Measurements from ENCODE around the gene VMO1. TPM values are rescaled to one million over a fixed set of nuclear protein-coding genes. Genes with fewer than 3 reads are reported as not detected.

The VMO1 gene
- polyA plus RNA-seq, 1 donor from 2014 or later = 1.6 TPM

GRCh38 chr17:4780325-4780955 lies 5.7 kb downstream of the VMO1 start:
- Histone ChIP-seq H3K27ac (ENCODE audit: low read length) (no peak overlapping the region), H3K36me3 (ENCODE audit: insufficient read depth, low read length) (no peaks in the 10 kb centered on the region), H4K20me1 (ENCODE audit: insufficient read depth) (no peaks in the 10 kb centered on the region), H3K9ac (ENCODE audit: low read length) (no peak overlapping the region), H3K79me2 (replicated peaks; ENCODE audit: insufficient read depth, low read length) (no peaks in the 10 kb centered on the region), H3K4me3 (ENCODE audit: low read length) (no peak overlapping the region), H3K4me2 (ENCODE audit: low read length) (no peak overlapping the region), H3K27me3 (ENCODE audit: insufficient read depth, low read depth, low read length) (no peaks in the 10 kb centered on the region), H3K9me3 (ENCODE audit: low read length) (no peaks in the 10 kb centered on the region), H3K9me2 (ENCODE audit: insufficient read depth, low read length) (no peaks in the 10 kb centered on the region), H3F3A (ENCODE audit: insufficient read depth, low read length, poor library complexity, severe bottlenecking) (no peaks in the 10 kb centered on the region), H2AFZ (ENCODE audit: low read depth, low read length) (no peak overlapping the region)
- TF ChIP-seq TAF1 (IDR thresholded peaks at IDR 0.05; ENCODE audit: low read depth) = no peak
- no peak for TF ChIP-seq MXI1 (conservative IDR thresholded peaks at IDR 0.05; ENCODE audit: poor library complexity, severe bottlenecking)

- H3K4me2 ChIP-seq (ENCODE audit: low read length) = no peak overlapping the region
Measured at GRCh38 chr17:4777969-4778760, 8.0 kb downstream of the VMO1 start.

More at GRCh38 chr17:4777969-4778760, 8.0 kb downstream of the VMO1 start:
- no peak overlapping the region for H2AFZ ChIP-seq (ENCODE audit: low read depth, low read length)
- H3K9me2 ChIP-seq (ENCODE audit: insufficient read depth, low read length) = no peaks in the 10 kb centered on the region
- no peaks in the 10 kb centered on the region for H3K79me2 ChIP-seq (replicated peaks; ENCODE audit: insufficient read depth, low read length)
- H3K27me3 ChIP-seq (ENCODE audit: insufficient read depth, low read depth, low read length) = no peaks in the 10 kb centered on the region
- no peaks in the 10 kb centered on the region for H4K20me1 ChIP-seq (ENCODE audit: insufficient read depth)
- H3K27ac ChIP-seq (ENCODE audit: low read length) = no peak overlapping the region
- no peaks in the 10 kb centered on the region for H3K9me3 ChIP-seq (ENCODE audit: low read length)
- H3F3A ChIP-seq (ENCODE audit: insufficient read depth, low read length, poor library complexity, severe bottlenecking) = no peaks in the 10 kb centered on the region
- TF ChIP-seq RAD21 (conservative IDR thresholded peaks at IDR 0.05) (no peak), EZH2 (IDR thresholded peaks at IDR 0.05; ENCODE audit: borderline replicate concordance, insufficient read depth, low read length, poor library complexity, severe bottlenecking) (no peak), REST (IDR thresholded peaks at IDR 0.05; ENCODE audit: borderline replicate concordance) (no peak), POLR2AphosphoS5 (IDR thresholded peaks at IDR 0.05) (no peak), EP300 (conservative IDR thresholded peaks at IDR 0.05; ENCODE audit: poor library complexity, severe bottlenecking) (no peak), TAF1 (IDR thresholded peaks at IDR 0.05; ENCODE audit: low read depth) (no peak), MXI1 (conservative IDR thresholded peaks at IDR 0.05; ENCODE audit: poor library complexity, severe bottlenecking) (no peak), CTCF (IDR thresholded peaks at IDR 0.05; ENCODE audit: poor library complexity, severe bottlenecking) (no peak), SMC3 (conservative IDR thresholded peaks at IDR 0.05; ENCODE audit: poor library complexity) (no peak)
- H3K9ac ChIP-seq (ENCODE audit: low read length) = no peak overlapping the region
- no peaks in the 10 kb centered on the region for H3K36me3 ChIP-seq (ENCODE audit: insufficient read depth, low read length)
- no peak overlapping the region for H3K4me3 ChIP-seq (ENCODE audit: low read length)
